Measurements from ENCODE around the gene CA10.

Gene CA10

GRCh38 chr17:52049051-52049450 lies 109.5 kb downstream of the CA10 start:
- H3K9me3 ChIP-seq, result no peaks in the 10 kb centered on the region
- no peak overlapping the region for H3K4me3 ChIP-seq (ENCODE audit: low read depth, low read length)
- no peaks in the 10 kb centered on the region for H3K27me3 ChIP-seq
- H3K36me3 ChIP-seq, result no peaks in the 10 kb centered on the region
- no peak for TF ChIP-seq CTCF (IDR thresholded peaks at IDR 0.05; ENCODE audit: low read depth, low read length)
- no peaks in the 10 kb centered on the region for H3K4me1 ChIP-seq
- no peak for DNase-seq

- no peak for DNase-seq
- Histone ChIP-seq H3K4me1 (no peaks in the 10 kb centered on the region), H3K9me3 (no peaks in the 10 kb centered on the region), H3K27me3 (no peaks in the 10 kb centered on the region), H3K4me3 (ENCODE audit: low read depth, low read length) (no peak overlapping the region), H3K36me3 (no peaks in the 10 kb centered on the region)
- TF ChIP-seq CTCF (IDR thresholded peaks at IDR 0.05; ENCODE audit: low read depth, low read length), result no peak
These were observed 110.2 kb downstream of the CA10 start for GRCh38 chr17:52048137-52048898.

GRCh38 chr17:52047086-52047485 lies 111.4 kb downstream of the CA10 start:
- Histone ChIP-seq H3K4me1 (no peaks in the 10 kb centered on the region), H3K4me3 (ENCODE audit: low read depth, low read length) (no peak overlapping the region), H3K9me3 (no peaks in the 10 kb centered on the region), H3K27me3 (no peaks in the 10 kb centered on the region), H3K36me3 (no peaks in the 10 kb centered on the region)
- TF ChIP-seq CTCF (IDR thresholded peaks at IDR 0.05; ENCODE audit: low read depth, low read length), result no peak
- no peak for DNase-seq

GRCh38 chr17:52041123-52041617 lies 117.3 kb downstream of the CA10 start:
- Histone ChIP-seq H3K36me3 (no peaks in the 10 kb centered on the region), H3K4me3 (ENCODE audit: low read depth, low read length) (no peak overlapping the region), H3K27me3 (no peaks in the 10 kb centered on the region), H3K9me3 (no peaks in the 10 kb centered on the region), H3K4me1 (no peaks in the 10 kb centered on the region)
- TF ChIP-seq CTCF (IDR thresholded peaks at IDR 0.05; ENCODE audit: low read depth, low read length), result no peak
- no peak for DNase-seq

GRCh38 chr17:52036416-52036815 lies 122.1 kb downstream of the CA10 start:
- no peak for DNase-seq
- no peak for TF ChIP-seq CTCF (IDR thresholded peaks at IDR 0.05; ENCODE audit: low read depth, low read length)
- no peaks in the 10 kb centered on the region for H3K36me3 ChIP-seq

GRCh38 chr17:52035336-52035915 lies 123.1 kb downstream of the CA10 start:
- Histone ChIP-seq H3K27me3 (no peaks in the 10 kb centered on the region), H3K4me1 (peaks cover 2% of the 10 kb centered on the region), H3K4me3 (ENCODE audit: low read depth, low read length) (no peak overlapping the region), H3K36me3 (no peaks in the 10 kb centered on the region), H3K9me3 (no peaks in the 10 kb centered on the region)
- TF ChIP-seq CTCF (IDR thresholded peaks at IDR 0.05; ENCODE audit: low read depth, low read length), result no peak
- no peak for DNase-seq

More at GRCh38 chr17:52036416-52036815, 122.1 kb downstream of the CA10 start:
- Histone ChIP-seq H3K27me3 (no peaks in the 10 kb centered on the region), H3K4me3 (ENCODE audit: low read depth, low read length) (no peak overlapping the region), H3K9me3 (no peaks in the 10 kb centered on the region), H3K4me1 (no peaks in the 10 kb centered on the region)
